Measurements from ENCODE around the gene RABGAP1L. TPM values are rescaled to one million over a fixed set of nuclear protein-coding genes. Genes with fewer than 3 reads are reported as not detected.
"Not testable (repeated sequence)": the region's sequence is repeated elsewhere in the genome, so short reads cannot be mapped to it uniquely, and the experiment has no call there.

Gene RABGAP1L
- total RNA-seq, 6 experiments from 2014 or later = 11.7 to 23.1 (median 18.5) TPM

- Histone ChIP-seq H3K4me3 (no peak overlapping the region), H3K4me1 (peaks cover 0 to 4% (median 0%) of the 10 kb centered on the region in 4 donors), H3K36me3 (no peaks in the 10 kb centered on the region), H3K9me3 (no peaks in the 10 kb centered on the region), H3K27me3 (no peaks in the 10 kb centered on the region), H3K27ac (no peak overlapping the region)
- DNase-seq = no peak
- no peak for ATAC-seq
- intact Hi-C loops (cut with DNase I) = no loop called here
- TF ChIP-seq POLR2A (IDR thresholded peaks at IDR 0.05) = no peak
- TF ChIP-seq, protein P1, sequence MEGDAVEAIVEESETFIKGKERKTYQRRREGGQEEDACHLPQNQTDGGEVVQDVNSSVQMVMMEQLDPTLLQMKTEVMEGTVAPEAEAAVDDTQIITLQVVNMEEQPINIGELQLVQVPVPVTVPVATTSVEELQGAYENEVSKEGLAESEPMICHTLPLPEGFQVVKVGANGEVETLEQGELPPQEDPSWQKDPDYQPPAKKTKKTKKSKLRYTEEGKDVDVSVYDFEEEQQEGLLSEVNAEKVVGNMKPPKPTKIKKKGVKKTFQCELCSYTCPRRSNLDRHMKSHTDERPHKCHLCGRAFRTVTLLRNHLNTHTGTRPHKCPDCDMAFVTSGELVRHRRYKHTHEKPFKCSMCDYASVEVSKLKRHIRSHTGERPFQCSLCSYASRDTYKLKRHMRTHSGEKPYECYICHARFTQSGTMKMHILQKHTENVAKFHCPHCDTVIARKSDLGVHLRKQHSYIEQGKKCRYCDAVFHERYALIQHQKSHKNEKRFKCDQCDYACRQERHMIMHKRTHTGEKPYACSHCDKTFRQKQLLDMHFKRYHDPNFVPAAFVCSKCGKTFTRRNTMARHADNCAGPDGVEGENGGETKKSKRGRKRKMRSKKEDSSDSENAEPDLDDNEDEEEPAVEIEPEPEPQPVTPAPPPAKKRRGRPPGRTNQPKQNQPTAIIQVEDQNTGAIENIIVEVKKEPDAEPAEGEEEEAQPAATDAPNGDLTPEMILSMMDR (IDR thresholded peaks at IDR 0.05) = no peak
Observed at GRCh38 chr1:174690266-174690665, 530.9 kb downstream of the RABGAP1L start.

- WGBS (ENCODE audit: insufficient coverage, low coverage, low lambda C conversion rate, missing lambda C conversion rate) = no CpG with 5 or more reads among the region's 1 CpG
- intact Hi-C loops (cut with DNase I) = no loop called here
- Histone ChIP-seq H3K27me3 (no peaks in the 10 kb centered on the region), H3K36me3 (no peaks in the 10 kb centered on the region), H3K4me1 (peaks cover 0 to 4% (median 0%) of the 10 kb centered on the region in 4 donors), H3K9me3 (no peaks in the 10 kb centered on the region), H3K27ac (no peak overlapping the region), H3K4me3 (no peak overlapping the region)
- ATAC-seq = no peak
- TF ChIP-seq, protein P1 (IDR thresholded peaks at IDR 0.05) = no peak
- no peak for TF ChIP-seq POLR2A (IDR thresholded peaks at IDR 0.05)
- no peak for DNase-seq
Observed at GRCh38 chr1:174692313-174692712, 533.0 kb downstream of the RABGAP1L start.

- no peaks in the 10 kb centered on the region for H3K27me3 ChIP-seq
- H3K4me3 ChIP-seq = no peak overlapping the region
- no peaks in the 10 kb centered on the region for H3K9me3 ChIP-seq
- DNase-seq = no peak
- intact Hi-C loops (cut with DNase I) = no loop called here
- WGBS (ENCODE audit: insufficient coverage, low coverage, low lambda C conversion rate, missing lambda C conversion rate) = 68% methylated on average over 3 of the region's 3 CpGs
- no peaks in the 10 kb centered on the region for H3K36me3 ChIP-seq
- no peak overlapping the region for H3K27ac ChIP-seq
- H3K4me1 ChIP-seq = peaks cover 0 to 4% (median 0%) of the 10 kb centered on the region in 4 donors
- ATAC-seq = no peak
- TF ChIP-seq POLR2A (IDR thresholded peaks at IDR 0.05) = no peak
- TF ChIP-seq, protein P1 (IDR thresholded peaks at IDR 0.05) = no peak
Observed at GRCh38 chr1:174693085-174693484, 533.8 kb downstream of the RABGAP1L start.

DNA sequence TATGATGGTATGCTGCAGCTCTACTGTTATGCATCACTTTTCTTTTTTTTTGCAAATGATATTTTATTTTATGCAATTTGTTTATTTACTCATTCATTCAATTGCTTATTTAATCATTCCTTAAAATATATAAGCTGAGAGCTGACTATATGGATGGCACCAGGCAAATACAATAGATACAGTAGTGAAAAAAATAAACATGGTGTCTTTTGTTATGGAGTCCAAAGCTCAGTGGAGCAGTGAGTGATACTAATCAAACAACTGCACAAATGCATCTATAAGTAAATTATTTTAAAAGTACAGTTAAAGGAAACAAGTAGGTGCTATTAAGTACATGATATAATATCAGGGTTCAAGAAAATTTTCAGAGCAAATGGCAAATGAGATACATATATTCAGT, 534.2 kb downstream of the RABGAP1L start:
- H3K4me1 ChIP-seq; DNase-seq; H3K36me3 ChIP-seq; ATAC-seq; H3K27me3 ChIP-seq; intact Hi-C loops (cut with DNase I); H3K27ac ChIP-seq; H3K9me3 ChIP-seq; H3K4me3 ChIP-seq: not testable (repeated sequence)

DNA sequence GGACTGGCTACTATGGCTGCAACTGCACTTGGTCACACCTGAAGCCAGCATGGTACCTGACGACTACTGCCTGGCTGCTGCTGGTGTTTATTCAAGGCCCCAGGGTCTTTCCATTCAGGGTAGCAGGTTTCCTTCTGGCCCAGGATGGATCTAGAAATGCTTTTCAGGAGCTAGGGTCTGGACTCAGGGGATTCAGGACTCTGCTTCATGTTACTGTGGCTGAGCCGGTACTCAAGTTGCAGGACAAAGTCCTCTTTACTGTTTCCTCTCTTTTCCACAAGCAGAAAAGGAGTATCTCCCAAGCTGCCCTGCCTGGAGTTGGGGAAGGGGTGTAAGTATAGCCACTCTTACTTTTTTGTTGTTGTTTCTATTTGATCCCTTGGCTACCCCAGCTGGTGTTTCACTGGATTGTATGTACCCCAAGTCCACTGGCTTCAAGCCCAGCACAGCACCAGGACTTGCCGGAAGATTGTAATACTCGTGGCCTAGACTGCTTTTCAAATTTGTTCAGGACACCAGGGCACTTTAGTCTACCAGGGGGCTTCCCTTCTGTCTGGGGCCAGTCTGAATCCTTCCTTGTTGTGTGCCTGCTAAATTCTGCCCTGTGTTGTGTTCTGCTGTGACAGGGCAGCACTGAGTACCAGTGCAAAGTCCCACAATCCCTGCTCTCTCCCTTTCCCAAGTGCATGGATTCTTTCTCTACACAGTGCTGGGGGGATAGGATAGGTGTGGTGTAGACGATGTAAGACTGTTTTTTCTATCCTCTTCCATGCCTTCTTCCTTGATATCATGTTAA, 536.9 kb downstream of the RABGAP1L start:
- H3K36me3 ChIP-seq = no peaks in the 10 kb centered on the region
- H3K4me1 ChIP-seq = no peaks in the 10 kb centered on the region
- intact Hi-C loops (cut with DNase I) = no loop called here
- no peaks in the 10 kb centered on the region for H3K9me3 ChIP-seq
- 66% methylated on average over 3 of the region's 5 CpGs for WGBS (ENCODE audit: insufficient coverage, low coverage, low lambda C conversion rate, missing lambda C conversion rate)
- no peak overlapping the region for H3K4me3 ChIP-seq
- ATAC-seq (no peak), DNase-seq (no peak)
- no peak for TF ChIP-seq POLR2A (IDR thresholded peaks at IDR 0.05)
- TF ChIP-seq, protein P1 (IDR thresholded peaks at IDR 0.05) = no peak
- H3K27me3 ChIP-seq = no peaks in the 10 kb centered on the region
- no peak overlapping the region for H3K27ac ChIP-seq

Data from right lobe of liver (tissue), 6 donors.